ENCODE data around the gene SPATA7. TPM values are rescaled to one million over a fixed set of nuclear protein-coding genes. Genes with fewer than 3 reads are reported as not detected.

Gene SPATA7
- total and polyA plus RNA-seq, 4 experiments from 2014 or later, result 3.4 to 8.5 (median 4.0) TPM

DNA sequence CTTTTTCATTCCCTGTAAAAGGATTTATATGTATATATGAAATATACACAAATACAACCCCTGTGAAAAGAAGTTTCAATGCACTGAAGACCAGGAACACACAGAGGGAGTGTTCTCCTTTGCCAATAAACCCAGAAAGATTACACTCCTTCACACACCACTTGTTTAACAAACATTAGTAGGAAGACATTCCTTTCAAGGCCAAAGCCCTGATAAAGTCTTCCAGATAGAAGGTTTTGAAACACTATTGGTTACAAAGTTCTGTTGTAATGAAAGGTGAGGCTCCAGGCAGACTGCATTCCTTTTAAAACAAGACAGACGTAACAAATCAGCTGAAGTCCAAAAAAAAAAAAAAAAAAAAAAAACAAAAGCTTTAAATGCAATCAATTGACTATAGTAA lies 88.3 kb downstream of the SPATA7 start:
- Histone ChIP-seq H3K36me3 (ENCODE audit: insufficient read depth, low read length) (no peaks in the 10 kb centered on the region), H3K27ac (ENCODE audit: low read depth, low read length) (no peak overlapping the region), H3K27me3 (ENCODE audit: insufficient read depth, low read length) (no peaks in the 10 kb centered on the region), H3K9me3 (ENCODE audit: control insufficient read depth in 1 of 2, low read length in 2 of 2) (no peaks in the 10 kb centered on the region), H3K4me1 (ENCODE audit: insufficient read depth, low read length) (no peaks in the 10 kb centered on the region), H3K4me3 (ENCODE audit: low read length in 2 of 2) (no peak overlapping the region)
- POLR2A ChIA-PET (ENCODE audit: partially characterized antibody), result no interaction called here
- H3K4me3 Mint-ChIP-seq, result no peak overlapping the region
- CTCF ChIA-PET (ENCODE audit: partially characterized antibody), result no interaction called here
- H3K9me3 Mint-ChIP-seq, result no peaks in the 10 kb centered on the region
- H3K4me1 Mint-ChIP-seq, result no peaks in the 10 kb centered on the region
- intact Hi-C loops (cut with micrococcal nuclease), result no loop called here
- no peak for DNase-seq
- no peak overlapping the region for H3K27ac Mint-ChIP-seq
- H3K36me3 Mint-ChIP-seq, result peaks cover 0 to 3% of the 10 kb centered on the region in 2 donors
- H3K27me3 Mint-ChIP-seq, result no peaks in the 10 kb centered on the region

GRCh38 chr14:88476214-88476774 lies 90.8 kb downstream of the SPATA7 start:
- Histone ChIP-seq H3K4me3 (ENCODE audit: low read length in 2 of 2) (no peak overlapping the region), H3K36me3 (ENCODE audit: insufficient read depth, low read length) (no peaks in the 10 kb centered on the region), H3K27ac (ENCODE audit: low read depth, low read length) (no peak overlapping the region), H3K4me1 (ENCODE audit: insufficient read depth, low read length) (no peaks in the 10 kb centered on the region), H3K27me3 (ENCODE audit: insufficient read depth, low read length) (no peaks in the 10 kb centered on the region), H3K9me3 (ENCODE audit: control insufficient read depth in 1 of 2, low read length in 2 of 2) (no peaks in the 10 kb centered on the region)
- no peaks in the 10 kb centered on the region for H3K36me3 Mint-ChIP-seq
- H3K27me3 Mint-ChIP-seq, result peaks cover 0 to 2% of the 10 kb centered on the region in 2 donors
- intact Hi-C loops (cut with micrococcal nuclease), result no loop called here
- H3K4me3 Mint-ChIP-seq, result no peak overlapping the region
- POLR2A ChIA-PET (ENCODE audit: partially characterized antibody), result no interaction called here
- DNase-seq, result no peak
- CTCF ChIA-PET (ENCODE audit: partially characterized antibody), result no interaction called here
- no peaks in the 10 kb centered on the region for H3K4me1 Mint-ChIP-seq
- peaks cover 0 to 4% (median 0%) of the 10 kb centered on the region in 8 donors for H3K9me3 Mint-ChIP-seq
- H3K27ac Mint-ChIP-seq, result no peak overlapping the region

- no peak overlapping the region for H3K27ac ChIP-seq (ENCODE audit: low read depth, low read length)
- H3K4me3 ChIP-seq (ENCODE audit: low read length in 2 of 2), result no peak overlapping the region
- ChIA-PET CTCF (ENCODE audit: partially characterized antibody) (no interaction called here), POLR2A (ENCODE audit: partially characterized antibody) (no interaction called here)
- Mint-ChIP-seq H3K27me3 (peaks cover 0 to 3% of the 10 kb centered on the region in 2 donors), H3K27ac (no peak overlapping the region), H3K9me3 (peaks cover 0 to 4% (median 0%) of the 10 kb centered on the region in 8 donors), H3K4me1 (no peaks in the 10 kb centered on the region), H3K36me3 (no peaks in the 10 kb centered on the region), H3K4me3 (no peak overlapping the region)
- DNase-seq, result no peak
- H3K27me3 ChIP-seq (ENCODE audit: insufficient read depth, low read length), result no peaks in the 10 kb centered on the region
- H3K4me1 ChIP-seq (ENCODE audit: insufficient read depth, low read length), result no peaks in the 10 kb centered on the region
- intact Hi-C loops (cut with micrococcal nuclease), result no loop called here
- H3K9me3 ChIP-seq (ENCODE audit: control insufficient read depth in 1 of 2, low read length in 2 of 2), result no peaks in the 10 kb centered on the region
- no peaks in the 10 kb centered on the region for H3K36me3 ChIP-seq (ENCODE audit: insufficient read depth, low read length)
These were observed 91.4 kb downstream of the SPATA7 start for GRCh38 chr14:88476825-88477224.

DNA sequence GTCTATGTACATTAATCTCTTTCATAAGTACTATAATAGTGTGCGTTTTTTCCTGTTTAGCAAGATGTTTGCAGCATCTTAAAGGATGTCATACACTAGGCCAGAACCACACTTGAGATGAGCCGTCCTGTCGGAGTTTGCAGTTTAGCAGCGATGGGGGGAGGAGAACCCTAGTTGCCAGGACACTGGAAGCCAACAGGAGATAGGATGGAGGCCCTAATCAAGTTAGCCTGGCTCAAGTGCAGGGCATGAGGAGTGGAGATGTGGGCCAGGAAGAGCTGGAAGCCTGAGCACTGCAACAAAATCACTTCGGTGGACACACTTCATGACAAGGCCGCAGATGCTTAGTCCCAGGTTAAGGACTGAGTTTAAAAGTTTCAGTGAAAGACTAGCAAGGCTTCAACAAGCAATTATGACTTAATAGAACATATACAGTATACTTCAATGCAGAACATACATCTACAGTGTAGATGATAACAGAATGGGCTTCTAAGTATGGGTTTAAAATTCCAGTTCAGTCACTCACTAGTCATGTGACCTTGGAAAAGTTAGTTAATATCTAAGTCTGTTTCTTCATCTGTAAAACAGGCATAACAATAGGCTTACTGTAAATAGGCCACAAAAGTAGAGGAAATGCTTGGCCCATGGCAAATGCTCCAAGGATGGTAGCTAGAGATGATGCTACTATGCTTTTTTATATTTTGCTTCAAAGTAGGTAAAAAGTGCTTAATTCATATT lies 92.2 kb downstream of the SPATA7 start:
- Mint-ChIP-seq H3K36me3 (no peaks in the 10 kb centered on the region), H3K4me3 (no peak overlapping the region), H3K27me3 (peaks cover 3 to 9% of the 10 kb centered on the region in 2 donors), H3K9me3 (peaks cover 0 to 4% (median 0%) of the 10 kb centered on the region in 8 donors), H3K4me1 (no peaks in the 10 kb centered on the region), H3K27ac (no peak overlapping the region)
- CTCF ChIA-PET (ENCODE audit: partially characterized antibody), result no interaction called here
- no peaks in the 10 kb centered on the region for H3K27me3 ChIP-seq (ENCODE audit: insufficient read depth, low read length)
- no peaks in the 10 kb centered on the region for H3K36me3 ChIP-seq (ENCODE audit: insufficient read depth, low read length)
- POLR2A ChIA-PET (ENCODE audit: partially characterized antibody), result no interaction called here
- no peaks in the 10 kb centered on the region for H3K9me3 ChIP-seq (ENCODE audit: control insufficient read depth in 1 of 2, low read length in 2 of 2)
- no peaks in the 10 kb centered on the region for H3K4me1 ChIP-seq (ENCODE audit: insufficient read depth, low read length)
- H3K27ac ChIP-seq (ENCODE audit: low read depth, low read length), result no peak overlapping the region
- H3K4me3 ChIP-seq (ENCODE audit: low read length in 2 of 2), result no peak overlapping the region
- DNase-seq, result no peak
- intact Hi-C loops (cut with micrococcal nuclease), result no loop called here

- Histone ChIP-seq H3K36me3 (ENCODE audit: insufficient read depth, low read length) (no peaks in the 10 kb centered on the region), H3K27ac (ENCODE audit: low read depth, low read length) (no peak overlapping the region), H3K9me3 (ENCODE audit: control insufficient read depth in 1 of 2, low read length in 2 of 2) (no peaks in the 10 kb centered on the region), H3K4me3 (ENCODE audit: low read length in 2 of 2) (no peak overlapping the region), H3K4me1 (ENCODE audit: insufficient read depth, low read length) (no peaks in the 10 kb centered on the region), H3K27me3 (ENCODE audit: insufficient read depth, low read length) (no peaks in the 10 kb centered on the region)
- Mint-ChIP-seq H3K9me3 (peaks cover 0 to 4% (median 0%) of the 10 kb centered on the region in 8 donors), H3K27me3 (peaks cover 11% of the 10 kb centered on the region in 2 donors), H3K27ac (no peak overlapping the region), H3K4me3 (no peak overlapping the region), H3K4me1 (no peaks in the 10 kb centered on the region), H3K36me3 (no peaks in the 10 kb centered on the region)
- CTCF ChIA-PET (ENCODE audit: partially characterized antibody), result no interaction called here
- intact Hi-C loops (cut with micrococcal nuclease), result no loop called here
- no peak for DNase-seq
- POLR2A ChIA-PET (ENCODE audit: partially characterized antibody), result no interaction called here
These were observed 93.5 kb downstream of the SPATA7 start for GRCh38 chr14:88478931-88479330.

- H3K4me1 Mint-ChIP-seq, result no peaks in the 10 kb centered on the region
- Histone ChIP-seq H3K27ac (ENCODE audit: low read depth, low read length) (no peak overlapping the region), H3K27me3 (ENCODE audit: insufficient read depth, low read length) (no peaks in the 10 kb centered on the region), H3K4me3 (ENCODE audit: low read length in 2 of 2) (no peak overlapping the region), H3K4me1 (ENCODE audit: insufficient read depth, low read length) (no peaks in the 10 kb centered on the region), H3K36me3 (ENCODE audit: insufficient read depth, low read length) (no peaks in the 10 kb centered on the region), H3K9me3 (ENCODE audit: control insufficient read depth in 1 of 2, low read length in 2 of 2) (no peaks in the 10 kb centered on the region)
- no peak overlapping the region for H3K27ac Mint-ChIP-seq
- intact Hi-C loops (cut with micrococcal nuclease), result no loop called here
- H3K4me3 Mint-ChIP-seq, result no peak overlapping the region
- H3K9me3 Mint-ChIP-seq, result peaks cover 0 to 4% (median 0%) of the 10 kb centered on the region in 8 donors
- peaks cover 11% of the 10 kb centered on the region in 2 donors for H3K27me3 Mint-ChIP-seq
- ChIA-PET POLR2A (ENCODE audit: partially characterized antibody) (no interaction called here), CTCF (ENCODE audit: partially characterized antibody) (interaction anchor here (1.0 to 1.1 kb wide), 2 partner anchors 14 to 15 kb away, joined by 3 read pairs; no protein-coding TSS in a partner anchor)
- no peaks in the 10 kb centered on the region for H3K36me3 Mint-ChIP-seq
- DNase-seq, result no peak
These were observed 94.1 kb downstream of the SPATA7 start for GRCh38 chr14:88479574-88479987.

DNA sequence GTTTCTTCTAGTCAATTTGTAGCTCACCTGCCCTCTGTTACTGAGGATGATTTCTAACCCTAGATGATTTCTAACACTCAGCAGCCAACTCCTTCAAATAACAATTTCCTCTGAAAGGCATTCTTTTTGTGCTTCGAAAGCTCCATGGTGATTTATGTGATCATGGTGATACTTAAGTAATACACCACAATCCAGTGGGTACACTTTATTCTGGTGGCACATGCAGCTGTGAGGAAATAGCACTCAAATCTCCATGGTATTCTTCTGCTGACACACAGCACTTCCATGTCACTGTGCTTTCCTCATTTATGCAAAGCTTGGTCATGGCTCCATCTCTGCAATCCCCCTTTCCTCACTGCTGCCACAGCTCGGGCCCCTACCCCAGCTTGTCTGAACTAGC lies 95.6 kb downstream of the SPATA7 start:
- no peaks in the 10 kb centered on the region for H3K36me3 Mint-ChIP-seq
- no peaks in the 10 kb centered on the region for H3K9me3 ChIP-seq (ENCODE audit: control insufficient read depth in 1 of 2, low read length in 2 of 2)
- no peaks in the 10 kb centered on the region for H3K27me3 ChIP-seq (ENCODE audit: insufficient read depth, low read length)
- H3K36me3 ChIP-seq (ENCODE audit: insufficient read depth, low read length), result no peaks in the 10 kb centered on the region
- no peak for DNase-seq
- no peak overlapping the region for H3K4me3 Mint-ChIP-seq
- no peak overlapping the region for H3K27ac ChIP-seq (ENCODE audit: low read depth, low read length)
- H3K27ac Mint-ChIP-seq, result no peak overlapping the region
- H3K27me3 Mint-ChIP-seq, result peaks cover 11 to 13% of the 10 kb centered on the region in 2 donors
- H3K4me1 Mint-ChIP-seq, result no peaks in the 10 kb centered on the region
- H3K4me1 ChIP-seq (ENCODE audit: insufficient read depth, low read length), result no peaks in the 10 kb centered on the region
- ChIA-PET CTCF (ENCODE audit: partially characterized antibody) (interaction anchor here (0.9 kb wide), 1 partner anchor 11 kb away, joined by 5 read pairs; no protein-coding TSS in a partner anchor), POLR2A (ENCODE audit: partially characterized antibody) (no interaction called here)
- peaks cover 0 to 4% (median 0%) of the 10 kb centered on the region in 8 donors for H3K9me3 Mint-ChIP-seq
- no peak overlapping the region for H3K4me3 ChIP-seq (ENCODE audit: low read length in 2 of 2)
- intact Hi-C loops (cut with micrococcal nuclease), result no loop called here

Measured in CD4-positive, alpha-beta memory T cell (primary cell).